Adrenal gland (tissue), 5 donors: ENCODE data around the gene HSD17B2.

ENCODE experiments used
- CTCF ChIP-seq, 6 experiments: fragments of 450-650 bp in 4 of 6; fragments of 200-600 bp in 2 of 6; sonication (generic) in 1 of 6; IDR thresholded peaks; 1 replicate in 5 of 6; 2 replicates in 1 of 6; pipeline versions ENCODE4 v1.5.1 to v1.8.0; 2016 to 2021; ENCODE audit warnings: antibody characterized with exemption in 6 of 6, mild to moderate bottlenecking in 2 of 6, moderate library complexity in 1 of 6
- POLR2A ChIP-seq, 2 donors: fragments of 450-650 bp; IDR thresholded peaks; one replicate each; pipeline ENCODE4 v1.6.1; 2017; ENCODE audit warnings: antibody characterized with exemption in 2 of 2, mild to moderate bottlenecking in 2 of 2, moderate library complexity in 1 of 2
- donor health status: DM: no; HTN: no; CAD: no.

GRCh38 chr16:82037251-82037650, 2.2 kb downstream of the HSD17B2 start:
- TF ChIP-seq CTCF (IDR thresholded peaks at IDR 0.05) (no peak), POLR2A (IDR thresholded peaks at IDR 0.05) (no peak)
